Body of pancreas (tissue), 4 donors: ENCODE data around the gene CEP164. TPM values are rescaled to one million over a fixed set of nuclear protein-coding genes. Genes with fewer than 3 reads are reported as not detected.
A peak's percentile ranks its signal among the peaks of the same experiment; 100 is the strongest.

Experiments
- ATAC-seq: fragments of 150-250 bp; one replicate; pipeline ENCODE4 v1.9.1; 2016
- DNase-seq, 4 donors: peaks; one replicate each; pipeline ENCODE4 v3.0.0-alpha.2; 2019
- H3K27ac ChIP-seq, 4 donors: fragments of 200-600 bp; sonication (generic); 1 replicate in 3 of 4; 2 replicates in 1 of 4; pipeline versions ENCODE4 v1.5.1 to v1.6.1; 2016 to 2019; ENCODE audit warnings: mild to moderate bottlenecking in 1 of 4, mixed read lengths in 1 of 4, moderate library complexity in 1 of 4
- H3K27me3 ChIP-seq, 2 donors: fragments of 200-600 bp; sonication (generic); one replicate each; pipeline ENCODE4 v1.6.0; 2016; ENCODE audit warnings: mild to moderate bottlenecking in 1 of 2
- H3K36me3 ChIP-seq, 2 donors: fragments of 200-600 bp; sonication (generic); replicated peaks in 1 of 2; 2 replicates each; pipeline ENCODE4 v1.5.1; 2016; ENCODE audit warnings: low read depth in 2 of 2; ENCODE audit not compliant: insufficient read depth in 1 of 2
- H3K4me1 ChIP-seq: fragments of 200-600 bp; sonication (generic); one replicate; pipeline ENCODE4 v1.6.0; 2016
- H3K4me3 ChIP-seq, 2 donors: fragments of 200-600 bp; sonication (generic); 1 replicate in 1 of 2; 2 replicates in 1 of 2; pipeline ENCODE4 v1.5.1; 2016 to 2019
- H3K9me3 ChIP-seq, 3 donors: fragments of 200-600 bp; sonication (generic); 1 replicate in 2 of 3; 2 replicates in 1 of 3; pipeline ENCODE4 v1.5.1; 2016
- POLR2A ChIP-seq, 3 donors: fragments of 450-650 bp; IDR thresholded peaks; one replicate each; pipeline ENCODE4 v1.6.1; 2016; ENCODE audit warnings: antibody characterized with exemption in 3 of 3, mild to moderate bottlenecking in 2 of 3
- WGBS, 2 donors: methylation state at CpG; one replicate each; pipeline ENCODE4 v1.1.5; 2017; 5-methylcytosine and 5-hydroxymethylcytosine counted together
- intact Hi-C: fragments of 100-400 bp; cut with DNase I; formaldehyde crosslinking; loops from one replicate; pipeline ENCODE4 v1.15.1; 2023
- total RNA-seq, 2 donors: library from RNA; depleted of rRNA; stranded (reverse); fragments of >200 nt; gene quantifications; one replicate each; pipeline ENCODE4 v1.1.0, GENCODE V29; 2016
- TF ChIP-seq, protein P1 (sequence below), 7 experiments: fragments of 450-650 bp in 4 of 7; fragments of 200-600 bp in 3 of 7; sonication (generic) in 3 of 7; IDR thresholded peaks; one replicate each; pipeline ENCODE4 v1.5.1; 2016 to 2019; ENCODE audit warnings: antibody characterized with exemption in 7 of 7

The CEP164 gene
- total RNA-seq, 2 donors from 2014 or later: 29.1 to 45.8 TPM

DNA sequence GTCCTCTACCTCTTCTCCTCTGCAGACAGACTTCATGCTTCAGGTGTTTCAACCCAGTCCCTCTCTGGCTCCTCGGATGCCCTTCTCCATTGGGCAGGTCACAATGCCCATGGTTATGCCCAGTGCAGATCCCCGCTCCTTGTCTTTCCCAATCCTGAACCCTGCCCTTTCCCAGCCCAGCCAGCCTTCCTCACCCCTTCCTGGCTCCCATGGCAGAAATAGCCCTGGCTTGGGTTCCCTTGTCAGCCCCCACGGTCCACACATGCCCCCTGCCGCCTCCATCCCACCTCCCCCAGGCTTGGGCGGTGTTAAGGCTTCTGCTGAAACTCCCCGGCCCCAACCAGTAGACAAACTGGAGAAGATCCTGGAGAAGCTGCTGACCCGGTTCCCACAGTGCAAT lies 45.8 kb upstream of the CEP164 start:
- 96 to 97% methylated on average over 7 of the region's 7 CpGs for WGBS, 2 donors
- Histone ChIP-seq H3K4me1 (peaks cover 31% of the 10 kb centered on the region), H3K27me3 (no peaks in the 10 kb centered on the region), H3K36me3 (peaks cover 0 to 2% of the 10 kb centered on the region in 2 donors), H3K9me3 (no peaks in the 10 kb centered on the region), H3K4me3 (no peak overlapping the region), H3K27ac (peak overlapping the region in 3 of 4 donors; percentile 4 to 15 (median 8))
- ATAC-seq (no peak), DNase-seq (no peak)
- intact Hi-C loops: no loop called here
- TF ChIP-seq, protein P1, sequence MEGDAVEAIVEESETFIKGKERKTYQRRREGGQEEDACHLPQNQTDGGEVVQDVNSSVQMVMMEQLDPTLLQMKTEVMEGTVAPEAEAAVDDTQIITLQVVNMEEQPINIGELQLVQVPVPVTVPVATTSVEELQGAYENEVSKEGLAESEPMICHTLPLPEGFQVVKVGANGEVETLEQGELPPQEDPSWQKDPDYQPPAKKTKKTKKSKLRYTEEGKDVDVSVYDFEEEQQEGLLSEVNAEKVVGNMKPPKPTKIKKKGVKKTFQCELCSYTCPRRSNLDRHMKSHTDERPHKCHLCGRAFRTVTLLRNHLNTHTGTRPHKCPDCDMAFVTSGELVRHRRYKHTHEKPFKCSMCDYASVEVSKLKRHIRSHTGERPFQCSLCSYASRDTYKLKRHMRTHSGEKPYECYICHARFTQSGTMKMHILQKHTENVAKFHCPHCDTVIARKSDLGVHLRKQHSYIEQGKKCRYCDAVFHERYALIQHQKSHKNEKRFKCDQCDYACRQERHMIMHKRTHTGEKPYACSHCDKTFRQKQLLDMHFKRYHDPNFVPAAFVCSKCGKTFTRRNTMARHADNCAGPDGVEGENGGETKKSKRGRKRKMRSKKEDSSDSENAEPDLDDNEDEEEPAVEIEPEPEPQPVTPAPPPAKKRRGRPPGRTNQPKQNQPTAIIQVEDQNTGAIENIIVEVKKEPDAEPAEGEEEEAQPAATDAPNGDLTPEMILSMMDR (IDR thresholded peaks at IDR 0.05): no peak
- no peak for TF ChIP-seq POLR2A (IDR thresholded peaks at IDR 0.05)

DNA sequence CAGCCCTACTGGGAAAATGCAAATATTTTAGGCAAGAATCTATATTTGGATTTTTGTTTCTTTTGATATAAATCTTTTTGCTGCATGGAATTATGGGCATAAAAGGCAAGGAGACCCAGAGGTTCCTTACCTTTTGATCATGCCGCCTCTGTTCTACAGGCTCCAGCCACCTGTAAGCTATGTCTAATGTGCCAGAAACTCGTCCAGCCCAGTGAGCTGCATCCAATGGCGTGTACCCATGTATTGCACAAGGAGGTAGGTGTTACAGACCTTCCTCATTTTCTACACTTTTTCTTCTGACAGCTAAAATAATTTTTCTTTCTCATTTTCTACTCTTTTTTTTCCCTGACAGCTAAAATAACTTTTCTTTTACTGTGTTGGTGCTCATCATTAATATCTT lies 44.7 kb upstream of the CEP164 start:
- ATAC-seq: peak; percentile 80
- Histone ChIP-seq H3K4me3 (no peak overlapping the region), H3K9me3 (no peaks in the 10 kb centered on the region), H3K27ac (peak overlapping the region in 3 of 4 donors; percentile 11 to 43 (median 36)), H3K36me3 (peaks cover 0 to 2% of the 10 kb centered on the region in 2 donors), H3K27me3 (no peaks in the 10 kb centered on the region), H3K4me1 (peaks cover 37% of the 10 kb centered on the region)
- intact Hi-C loops: no loop called here
- 20 to 45% methylated on average over 3 of the region's 3 CpGs for WGBS, 2 donors
- DNase-seq: peak; percentile 61 to 86 (median 72)
- TF ChIP-seq POLR2A (IDR thresholded peaks at IDR 0.05): no peak
- TF ChIP-seq, protein P1 (IDR thresholded peaks at IDR 0.05): no peak

DNA sequence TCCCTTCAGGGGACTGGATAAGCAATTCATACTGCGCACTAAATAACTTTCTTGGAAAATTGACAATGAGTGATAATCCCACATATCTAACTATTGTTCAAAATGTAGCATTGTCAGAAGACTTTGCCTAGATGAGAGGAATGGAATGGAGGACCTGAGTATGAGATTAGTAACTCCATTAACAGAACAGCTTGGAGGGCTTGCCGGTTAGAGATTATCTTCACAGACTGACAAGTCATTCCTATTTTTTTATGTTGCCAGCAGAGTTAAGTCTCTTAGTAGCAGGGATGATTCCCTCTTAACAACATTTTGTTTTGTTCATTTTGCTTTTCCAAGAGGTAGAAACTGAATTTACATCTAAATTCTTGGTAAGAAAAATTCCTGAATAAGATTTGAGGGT lies 43.6 kb upstream of the CEP164 start:
- DNase-seq: no peak
- TF ChIP-seq POLR2A (IDR thresholded peaks at IDR 0.05): no peak
- TF ChIP-seq, protein P1 (IDR thresholded peaks at IDR 0.05): no peak
- intact Hi-C loops: no loop called here
- H3K27ac ChIP-seq: peak overlapping the region in 3 of 4 donors; percentile 11 to 43 (median 36)
- H3K4me3 ChIP-seq: no peak overlapping the region
- H3K27me3 ChIP-seq: no peaks in the 10 kb centered on the region
- 38 to 55% methylated on average over 2 of the region's 2 CpGs for WGBS, 2 donors
- no peaks in the 10 kb centered on the region for H3K9me3 ChIP-seq
- ATAC-seq: no peak
- H3K36me3 ChIP-seq: peaks cover 0 to 2% of the 10 kb centered on the region in 2 donors
- peaks cover 48% of the 10 kb centered on the region for H3K4me1 ChIP-seq

DNA sequence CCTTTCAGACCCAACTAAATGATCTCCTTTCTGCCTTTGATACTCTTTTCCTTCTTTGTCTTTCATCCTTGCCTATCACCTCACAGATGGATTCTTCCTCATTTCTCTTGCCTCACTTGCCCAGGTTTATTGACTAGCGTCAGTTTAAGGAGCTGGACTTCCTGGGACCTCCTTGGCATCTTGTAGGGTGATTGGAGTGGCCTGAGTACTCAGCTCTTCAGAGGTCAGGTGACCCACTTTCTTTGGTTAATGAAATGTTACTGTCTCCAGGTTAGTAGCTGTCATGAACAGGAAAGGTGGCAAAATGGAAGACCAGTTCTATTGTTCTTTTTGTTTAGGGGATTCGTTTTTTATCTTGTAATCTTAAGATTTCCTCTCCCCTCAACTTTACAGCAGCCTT lies 41.1 kb upstream of the CEP164 start:
- H3K9me3 ChIP-seq: no peaks in the 10 kb centered on the region
- peaks cover 0 to 2% of the 10 kb centered on the region in 2 donors for H3K36me3 ChIP-seq
- no peak for DNase-seq
- intact Hi-C loops: no loop called here
- peak overlapping the region in 1 of 4 donors; percentile 48 for H3K27ac ChIP-seq
- H3K4me1 ChIP-seq: peaks cover 69% of the 10 kb centered on the region
- no peak for TF ChIP-seq POLR2A (IDR thresholded peaks at IDR 0.05)
- TF ChIP-seq, protein P1 (IDR thresholded peaks at IDR 0.05): no peak
- no peaks in the 10 kb centered on the region for H3K27me3 ChIP-seq
- whole genome bisulfite sequencing, 2 donors: 29 to 41% methylated on average over 2 of the region's 2 CpGs
- H3K4me3 ChIP-seq: no peak overlapping the region
- ATAC-seq: no peak

DNA sequence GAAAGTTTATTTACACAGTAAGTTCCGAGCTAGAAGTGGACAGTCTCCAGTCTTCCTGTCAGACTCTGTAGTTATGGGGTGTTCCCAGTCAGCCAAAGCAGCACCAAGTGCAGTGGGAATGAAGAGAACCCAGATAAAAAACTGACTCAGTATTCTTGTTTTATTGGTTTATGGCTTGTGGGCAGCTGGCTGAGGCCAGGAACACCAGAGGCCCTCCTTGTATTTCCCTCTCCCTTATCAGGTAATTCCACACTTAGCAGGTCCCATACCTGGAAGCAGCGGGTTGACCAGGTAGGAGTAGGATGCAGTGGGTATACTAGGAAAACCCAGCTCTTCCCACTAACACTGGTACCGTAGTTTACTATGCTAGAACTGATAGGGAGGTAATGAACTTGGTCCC lies 40.0 kb upstream of the CEP164 start:
- peaks cover 0 to 2% of the 10 kb centered on the region in 2 donors for H3K36me3 ChIP-seq
- 41 to 50% methylated on average over 3 of the region's 3 CpGs for WGBS, 2 donors
- no peak overlapping the region for H3K4me3 ChIP-seq
- intact Hi-C loops: no loop called here
- H3K27me3 ChIP-seq: no peaks in the 10 kb centered on the region
- TF ChIP-seq, protein P1 (IDR thresholded peaks at IDR 0.05): no peak
- TF ChIP-seq POLR2A (IDR thresholded peaks at IDR 0.05): no peak
- H3K4me1 ChIP-seq: peaks cover 76% of the 10 kb centered on the region
- no peak for DNase-seq
- H3K9me3 ChIP-seq: no peaks in the 10 kb centered on the region
- peak overlapping the region in 3 of 4 donors; percentile 1 to 48 (median 7) for H3K27ac ChIP-seq
- no peak for ATAC-seq
